ENCODE results near the gene DNM1.
A peak's percentile ranks its signal among the peaks of the same experiment; 100 is the strongest.

Gene DNM1

GRCh38 chr9:128218172-128218517 lies 15.0 kb downstream of the DNM1 start:
- no CpG with 5 or more reads among the region's 11 CpGs for WGBS (ENCODE audit: extremely low coverage, insufficient coverage, low lambda C conversion rate)
- DNase-seq, result no peak
- peak overlapping the region; percentile 74 for H3K9ac ChIP-seq (ENCODE audit: low read length)
- peaks cover 4% of the 10 kb centered on the region for H3K4me1 ChIP-seq (ENCODE audit: control insufficient read depth, low read depth, low read length)
- H3K36me3 ChIP-seq (ENCODE audit: control insufficient read depth, insufficient read depth, low read length), result no peaks in the 10 kb centered on the region
- H3K4ac ChIP-seq (ENCODE audit: low read depth, low read length), result no peak overlapping the region
- H3K27me3 ChIP-seq (ENCODE audit: insufficient read depth, low read length, poor library complexity), result no peaks in the 10 kb centered on the region
- H2AK5ac ChIP-seq (ENCODE audit: low read length), result peak overlapping the region; percentile 5
- no peak overlapping the region for H3K4me3 ChIP-seq (ENCODE audit: low read length)
- H3K79me2 ChIP-seq (ENCODE audit: control insufficient read depth, insufficient read depth, low read length), result no peaks in the 10 kb centered on the region
- H2BK120ac ChIP-seq (ENCODE audit: low read depth, low read length), result no peak overlapping the region
- H3K18ac ChIP-seq (ENCODE audit: low read length), result no peak overlapping the region
- H3K23ac ChIP-seq (ENCODE audit: low read length), result peak overlapping the region; percentile 98
- H3K79me1 ChIP-seq (ENCODE audit: low read length), result no peaks in the 10 kb centered on the region
- H4K5ac ChIP-seq (ENCODE audit: low read length), result no peak overlapping the region
- no peak overlapping the region for H2BK5ac ChIP-seq (ENCODE audit: low read length)
- no peak overlapping the region for H2BK15ac ChIP-seq (replicated peaks; ENCODE audit: low read depth)
- H3K27ac ChIP-seq (ENCODE audit: low read depth, low read length), result no peak overlapping the region
- peak overlapping the region; percentile 86 for H3K56ac ChIP-seq (ENCODE audit: low read length)
- H4K8ac ChIP-seq (ENCODE audit: low read depth, low read length), result no peak overlapping the region
- peak overlapping the region; percentile 79 for H3K4me2 ChIP-seq (ENCODE audit: low read length)

GRCh38 chr9:128218518-128219389 lies 15.6 kb downstream of the DNM1 start:
- no peak overlapping the region for H2BK5ac ChIP-seq (ENCODE audit: low read length)
- no peak overlapping the region for H3K18ac ChIP-seq (ENCODE audit: low read length)
- H4K5ac ChIP-seq (ENCODE audit: low read length), result no peak overlapping the region
- peak overlapping the region; percentile 45 for H3K4me3 ChIP-seq (ENCODE audit: low read length)
- H3K23ac ChIP-seq (ENCODE audit: low read length), result no peak overlapping the region
- no peak overlapping the region for H2BK120ac ChIP-seq (ENCODE audit: low read depth, low read length)
- no peak overlapping the region for H4K8ac ChIP-seq (ENCODE audit: low read depth, low read length)
- peak overlapping the region; percentile 86 for H3K56ac ChIP-seq (ENCODE audit: low read length)
- peak; percentile 99 for DNase-seq
- H3K27ac ChIP-seq (ENCODE audit: low read depth, low read length), result no peak overlapping the region
- peak overlapping the region; percentile 5 for H2AK5ac ChIP-seq (ENCODE audit: low read length)
- H3K79me1 ChIP-seq (ENCODE audit: low read length), result no peaks in the 10 kb centered on the region
- peak overlapping the region; percentile 79 for H3K4me2 ChIP-seq (ENCODE audit: low read length)
- H3K4ac ChIP-seq (ENCODE audit: low read depth, low read length), result no peak overlapping the region
- H3K9ac ChIP-seq (ENCODE audit: low read length), result peak overlapping the region; percentile 74
- no peaks in the 10 kb centered on the region for H3K27me3 ChIP-seq (ENCODE audit: insufficient read depth, low read length, poor library complexity)
- no peaks in the 10 kb centered on the region for H3K79me2 ChIP-seq (ENCODE audit: control insufficient read depth, insufficient read depth, low read length)
- H2BK15ac ChIP-seq (replicated peaks; ENCODE audit: low read depth), result no peak overlapping the region
- no CpG with 5 or more reads among the region's 47 CpGs for WGBS (ENCODE audit: extremely low coverage, insufficient coverage, low lambda C conversion rate)
- H3K4me1 ChIP-seq (ENCODE audit: control insufficient read depth, low read depth, low read length), result peaks cover 4% of the 10 kb centered on the region
- no peaks in the 10 kb centered on the region for H3K36me3 ChIP-seq (ENCODE audit: control insufficient read depth, insufficient read depth, low read length)

- Histone ChIP-seq H3K79me1 (ENCODE audit: low read length) (no peaks in the 10 kb centered on the region), H3K4ac (ENCODE audit: low read depth, low read length) (no peak overlapping the region), H2BK5ac (ENCODE audit: low read length) (no peak overlapping the region), H3K27me3 (ENCODE audit: insufficient read depth, low read length, poor library complexity) (no peaks in the 10 kb centered on the region), H3K4me3 (ENCODE audit: low read length) (no peak overlapping the region), H4K8ac (ENCODE audit: low read depth, low read length) (no peak overlapping the region), H3K79me2 (ENCODE audit: control insufficient read depth, insufficient read depth, low read length) (no peaks in the 10 kb centered on the region), H2BK120ac (ENCODE audit: low read depth, low read length) (no peak overlapping the region), H3K27ac (ENCODE audit: low read depth, low read length) (no peak overlapping the region), H2AK5ac (ENCODE audit: low read length) (no peak overlapping the region), H3K23ac (ENCODE audit: low read length) (no peak overlapping the region), H3K9ac (ENCODE audit: low read length) (no peak overlapping the region), H3K36me3 (ENCODE audit: control insufficient read depth, insufficient read depth, low read length) (no peaks in the 10 kb centered on the region), H3K4me2 (ENCODE audit: low read length) (no peak overlapping the region), H3K4me1 (ENCODE audit: control insufficient read depth, low read depth, low read length) (peaks cover 4% of the 10 kb centered on the region), H3K18ac (ENCODE audit: low read length) (no peak overlapping the region), H3K56ac (ENCODE audit: low read length) (no peak overlapping the region), H4K5ac (ENCODE audit: low read length) (no peak overlapping the region), H2BK15ac (replicated peaks; ENCODE audit: low read depth) (no peak overlapping the region)
- no CpG with 5 or more reads among the region's 9 CpGs for WGBS (ENCODE audit: extremely low coverage, insufficient coverage, low lambda C conversion rate)
- no peak for DNase-seq
Measured at GRCh38 chr9:128219831-128220230, 16.7 kb downstream of the DNM1 start.

- no CpG with 5 or more reads among the region's 10 CpGs for WGBS (ENCODE audit: extremely low coverage, insufficient coverage, low lambda C conversion rate)
- H3K56ac ChIP-seq (ENCODE audit: low read length), result no peak overlapping the region
- no peaks in the 10 kb centered on the region for H3K79me1 ChIP-seq (ENCODE audit: low read length)
- H3K27ac ChIP-seq (ENCODE audit: low read depth, low read length), result no peak overlapping the region
- no peak overlapping the region for H3K4me2 ChIP-seq (ENCODE audit: low read length)
- no peaks in the 10 kb centered on the region for H3K79me2 ChIP-seq (ENCODE audit: control insufficient read depth, insufficient read depth, low read length)
- H3K27me3 ChIP-seq (ENCODE audit: insufficient read depth, low read length, poor library complexity), result no peaks in the 10 kb centered on the region
- H3K9ac ChIP-seq (ENCODE audit: low read length), result no peak overlapping the region
- no peak overlapping the region for H3K4me3 ChIP-seq (ENCODE audit: low read length)
- H2BK5ac ChIP-seq (ENCODE audit: low read length), result no peak overlapping the region
- DNase-seq, result no peak
- no peak overlapping the region for H3K18ac ChIP-seq (ENCODE audit: low read length)
- H3K36me3 ChIP-seq (ENCODE audit: control insufficient read depth, insufficient read depth, low read length), result no peaks in the 10 kb centered on the region
- no peak overlapping the region for H4K8ac ChIP-seq (ENCODE audit: low read depth, low read length)
- H2BK15ac ChIP-seq (replicated peaks; ENCODE audit: low read depth), result no peak overlapping the region
- no peak overlapping the region for H2BK120ac ChIP-seq (ENCODE audit: low read depth, low read length)
- no peak overlapping the region for H4K5ac ChIP-seq (ENCODE audit: low read length)
- H3K4me1 ChIP-seq (ENCODE audit: control insufficient read depth, low read depth, low read length), result peaks cover 4% of the 10 kb centered on the region
- H3K23ac ChIP-seq (ENCODE audit: low read length), result no peak overlapping the region
- H2AK5ac ChIP-seq (ENCODE audit: low read length), result no peak overlapping the region
- no peak overlapping the region for H3K4ac ChIP-seq (ENCODE audit: low read depth, low read length)
Measured at GRCh38 chr9:128222026-128222425, 18.8 kb downstream of the DNM1 start.

- no peak for DNase-seq
- Histone ChIP-seq H3K9ac (ENCODE audit: low read length) (no peak overlapping the region), H3K36me3 (ENCODE audit: control insufficient read depth, insufficient read depth, low read length) (no peaks in the 10 kb centered on the region), H3K4me1 (ENCODE audit: control insufficient read depth, low read depth, low read length) (peaks cover 3% of the 10 kb centered on the region), H2BK5ac (ENCODE audit: low read length) (no peak overlapping the region), H3K56ac (ENCODE audit: low read length) (no peak overlapping the region), H3K23ac (ENCODE audit: low read length) (no peak overlapping the region), H3K4me2 (ENCODE audit: low read length) (no peak overlapping the region), H3K27me3 (ENCODE audit: insufficient read depth, low read length, poor library complexity) (no peaks in the 10 kb centered on the region), H3K79me1 (ENCODE audit: low read length) (no peaks in the 10 kb centered on the region), H3K18ac (ENCODE audit: low read length) (no peak overlapping the region), H2AK5ac (ENCODE audit: low read length) (no peak overlapping the region), H3K4ac (ENCODE audit: low read depth, low read length) (no peak overlapping the region), H4K8ac (ENCODE audit: low read depth, low read length) (no peak overlapping the region), H3K27ac (ENCODE audit: low read depth, low read length) (no peak overlapping the region), H3K79me2 (ENCODE audit: control insufficient read depth, insufficient read depth, low read length) (no peaks in the 10 kb centered on the region), H4K5ac (ENCODE audit: low read length) (no peak overlapping the region), H2BK120ac (ENCODE audit: low read depth, low read length) (no peak overlapping the region), H3K4me3 (ENCODE audit: low read length) (no peak overlapping the region), H2BK15ac (replicated peaks; ENCODE audit: low read depth) (no peak overlapping the region)
- no CpG with 5 or more reads among the region's 13 CpGs for WGBS (ENCODE audit: extremely low coverage, insufficient coverage, low lambda C conversion rate)
Measured at GRCh38 chr9:128222880-128223670, 19.9 kb downstream of the DNM1 start.

Measured in mesendoderm (in vitro differentiated cells).